ENCODE results near the gene EPHB2. TPM values are rescaled to one million over a fixed set of nuclear protein-coding genes. Genes with fewer than 3 reads are reported as not detected.
A peak's percentile ranks its signal among the peaks of the same experiment; 100 is the strongest.
"Not testable (repeated sequence)": the region's sequence is repeated elsewhere in the genome, so short reads cannot be mapped to it uniquely, and the experiment has no call there.

EPHB2 gene
- total RNA-seq, 1 donor from 2014 or later = 22.6 TPM

DNA sequence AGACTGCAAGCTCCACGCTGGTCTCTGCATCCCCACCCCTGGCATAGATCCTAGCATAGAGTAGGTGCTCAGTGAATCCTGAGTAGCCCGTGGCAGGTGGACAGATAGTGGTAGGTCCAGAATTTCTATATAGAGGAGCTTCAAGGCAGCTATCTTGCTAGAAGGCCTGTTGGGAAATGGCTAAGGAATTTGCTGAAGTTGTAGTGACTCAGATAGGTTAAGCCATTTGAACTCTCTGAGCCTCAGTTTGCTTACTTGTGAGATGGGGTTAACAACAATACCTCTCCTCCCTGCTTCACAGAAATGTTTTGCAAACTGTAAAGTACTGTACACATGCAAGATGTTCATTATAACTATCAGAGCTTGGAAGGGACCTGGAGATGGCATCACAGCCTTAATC is 23.4 kb upstream of the EPHB2 start:
- no peak for DNase-seq (ENCODE audit: low spot score)
- intact Hi-C loops (cut with DNase I) = no loop called here
- no peak for ATAC-seq

DNA sequence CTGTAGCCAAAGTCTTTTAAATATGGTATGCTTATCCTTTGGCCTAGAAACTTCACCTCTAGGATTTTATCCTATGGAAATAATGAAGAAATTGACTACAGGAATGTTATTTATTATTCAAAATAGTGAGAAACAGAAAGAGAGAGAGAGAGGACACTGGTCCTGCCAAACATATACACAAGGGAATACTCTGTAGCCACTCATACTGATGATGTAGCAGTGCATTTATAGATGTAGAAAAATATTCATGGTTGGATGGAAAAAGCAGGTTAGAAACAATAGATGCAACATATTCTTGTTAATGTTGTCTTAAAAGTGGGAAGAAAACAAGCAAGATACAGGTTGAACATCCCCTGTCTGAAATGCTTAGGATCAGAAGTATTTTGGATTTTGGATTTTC is 22.2 kb upstream of the EPHB2 start:
- intact Hi-C loops (cut with DNase I) = no loop called here
- DNase-seq (ENCODE audit: low spot score) (no peak), ATAC-seq (no peak)

DNA sequence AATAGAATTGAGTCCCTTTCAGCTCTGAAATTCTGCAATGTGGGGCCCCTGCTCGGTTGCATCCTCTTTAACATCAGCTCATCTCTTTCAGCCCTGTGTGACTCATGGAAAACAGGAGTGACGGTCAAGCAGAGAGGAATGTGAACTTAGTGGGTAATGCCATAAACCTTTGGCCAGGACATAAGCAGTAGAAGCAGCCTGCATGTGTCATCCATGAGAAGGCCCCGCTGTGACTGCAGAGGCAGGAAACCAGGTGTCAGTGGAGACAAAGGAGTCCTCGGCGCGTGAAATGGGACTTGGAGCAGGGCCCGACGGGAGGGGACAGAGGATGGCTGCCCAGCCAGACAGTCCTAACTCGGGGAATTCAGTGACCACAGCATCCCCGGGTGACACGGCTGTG is 21.1 kb upstream of the EPHB2 start:
- intact Hi-C loops (cut with DNase I) = no loop called here
- no peak for ATAC-seq
- no peak for DNase-seq (ENCODE audit: low spot score)

DNA sequence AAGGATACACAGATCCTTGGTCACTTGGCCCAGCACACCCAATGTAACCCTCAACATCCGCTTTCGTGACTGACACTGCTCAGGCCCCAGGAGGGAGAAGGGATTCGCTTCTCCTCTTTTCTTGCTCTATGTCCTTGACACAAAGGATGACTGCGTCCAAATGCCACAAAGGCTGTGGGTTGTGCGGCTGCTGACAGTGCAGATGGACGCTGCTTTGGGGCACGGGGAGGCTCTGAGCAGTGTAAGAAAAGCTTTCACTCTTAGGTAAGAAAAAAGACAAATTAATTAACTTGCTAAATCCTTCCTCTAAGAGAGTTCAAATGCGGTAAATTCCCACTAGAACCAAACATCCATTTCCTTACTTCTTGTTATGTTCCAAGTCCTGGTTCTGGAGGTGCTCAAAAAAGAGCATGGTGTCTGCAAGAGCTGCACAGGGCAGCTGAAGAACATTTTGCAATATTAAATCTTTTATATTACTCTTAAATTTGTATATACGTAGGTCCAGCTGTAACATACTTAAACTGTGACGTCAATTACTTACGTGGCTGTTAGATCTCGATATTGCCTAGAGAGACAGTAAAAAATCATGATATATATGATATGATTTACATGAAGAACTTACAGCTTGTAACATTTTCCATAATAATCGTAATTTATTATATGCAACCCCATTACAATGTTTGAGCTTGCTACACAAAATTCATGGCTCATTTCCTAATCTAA is 19.4 kb upstream of the EPHB2 start:
- no peak for ATAC-seq

DNA sequence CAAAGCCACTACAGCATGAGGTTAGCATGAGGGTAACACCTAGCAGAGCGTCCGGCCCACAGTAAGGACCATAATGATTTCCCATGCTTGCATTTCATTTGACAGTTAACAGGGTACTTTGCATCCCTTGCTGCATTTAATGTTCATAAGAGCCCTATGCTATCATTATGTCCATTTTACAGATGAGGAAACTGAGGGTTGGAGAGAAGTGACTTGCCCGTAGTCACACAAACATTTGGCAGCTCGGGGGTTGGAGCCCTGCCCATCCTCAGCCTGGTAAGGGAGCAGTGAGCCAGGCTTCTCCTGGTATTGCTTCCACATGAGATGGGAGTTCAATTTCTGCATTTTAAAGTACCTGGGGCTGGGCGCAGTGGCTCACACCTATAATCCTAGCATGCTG is 16.5 kb upstream of the EPHB2 start:
- intact Hi-C loops (cut with DNase I) = no loop called here
- ATAC-seq (no peak), DNase-seq (ENCODE audit: low spot score) (no peak)

More for the DNA sequence above, 19.4 kb upstream of the EPHB2 start:
- intact Hi-C loops (cut with DNase I) = no loop called here
- DNase-seq (ENCODE audit: low spot score) = no peak

DNA sequence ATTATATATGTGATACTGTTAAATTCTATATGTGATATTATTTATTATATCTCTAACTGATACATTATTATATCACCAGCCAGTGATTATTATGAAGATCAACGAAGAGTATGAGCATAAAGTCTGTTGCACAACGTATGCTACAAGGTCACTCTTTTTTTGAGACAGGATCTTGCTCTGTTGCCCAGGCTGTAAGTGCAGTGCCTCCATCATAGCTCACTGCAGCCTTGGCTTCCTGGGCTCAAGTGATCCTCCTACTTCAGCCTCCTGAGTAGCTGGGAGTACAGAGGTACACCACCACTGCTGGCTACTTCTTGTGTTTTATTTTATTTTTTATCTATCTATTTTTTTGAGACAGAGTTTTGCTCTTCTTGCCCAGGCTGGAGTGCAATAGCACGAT is 14.0 kb upstream of the EPHB2 start:
- no peak for ATAC-seq
- intact Hi-C loops (cut with DNase I) = no loop called here
- no peak for DNase-seq (ENCODE audit: low spot score)

DNA sequence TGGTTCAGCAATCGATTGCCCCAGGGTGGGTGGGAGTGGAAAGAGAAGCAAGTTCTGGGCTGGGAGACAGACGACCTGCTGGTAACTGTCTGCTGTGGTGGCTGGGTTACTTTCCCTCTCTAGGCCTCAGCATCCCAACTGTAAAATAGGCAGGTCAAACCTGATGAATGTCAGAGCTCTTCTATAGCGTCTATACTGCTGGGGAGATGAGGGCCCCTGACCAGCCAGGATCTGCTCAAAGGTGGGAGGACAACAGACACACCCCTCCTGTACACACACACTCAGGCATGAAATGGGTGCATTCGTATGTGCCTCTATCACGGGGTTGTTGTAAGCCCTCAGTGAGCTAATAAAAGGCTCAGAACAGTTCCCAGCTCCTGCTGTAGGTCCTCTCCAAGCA is 12.7 kb upstream of the EPHB2 start:
- no peak for ATAC-seq
- DNase-seq (ENCODE audit: low spot score) = no peak
- intact Hi-C loops (cut with DNase I) = no loop called here

DNA sequence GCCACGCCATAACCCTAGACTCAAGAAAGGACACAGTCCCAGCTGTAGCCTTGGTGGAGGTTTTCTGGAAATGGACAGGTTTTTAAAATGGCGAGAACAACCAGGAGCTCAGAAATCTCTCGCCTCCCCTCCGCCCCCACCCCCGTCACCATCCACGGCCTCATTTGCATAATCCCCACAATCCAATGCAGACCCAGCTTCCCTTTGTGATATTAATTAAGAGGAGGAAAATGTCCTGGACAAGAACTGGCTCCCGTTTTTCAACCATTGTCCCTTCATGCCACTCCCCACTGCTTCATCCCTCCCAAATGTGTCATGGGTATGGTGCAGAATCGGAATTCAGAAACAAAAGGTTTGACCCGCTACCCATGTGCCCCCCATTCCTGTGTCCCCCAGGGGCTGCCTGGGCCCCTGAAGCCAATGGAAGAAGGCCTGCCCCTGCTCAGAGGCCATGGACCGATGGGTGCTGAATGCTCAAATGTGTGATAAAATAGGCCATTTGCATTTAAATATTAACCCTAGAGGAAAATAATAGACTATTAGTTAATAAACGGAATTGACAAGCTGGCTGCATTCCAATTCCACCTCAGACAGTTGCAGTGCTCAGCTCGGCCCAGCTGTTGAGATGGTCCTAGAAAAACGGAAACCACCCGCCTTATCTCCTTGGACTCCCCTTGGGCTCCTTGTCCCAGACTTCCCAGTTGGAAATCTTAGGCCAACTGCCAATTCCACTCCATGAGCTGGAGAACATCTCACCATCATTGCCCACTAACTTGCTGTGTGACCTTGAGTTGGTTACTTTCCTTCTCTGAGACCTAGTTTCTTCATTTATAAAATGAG is 10.7 kb upstream of the EPHB2 start:
- intact Hi-C loops (cut with DNase I) = loop anchor here (10.0 kb wide), 1 partner anchor 165 kb away; no protein-coding TSS in a partner anchor
- DNase-seq (ENCODE audit: low spot score) = no peak
- ATAC-seq = no peak

DNA sequence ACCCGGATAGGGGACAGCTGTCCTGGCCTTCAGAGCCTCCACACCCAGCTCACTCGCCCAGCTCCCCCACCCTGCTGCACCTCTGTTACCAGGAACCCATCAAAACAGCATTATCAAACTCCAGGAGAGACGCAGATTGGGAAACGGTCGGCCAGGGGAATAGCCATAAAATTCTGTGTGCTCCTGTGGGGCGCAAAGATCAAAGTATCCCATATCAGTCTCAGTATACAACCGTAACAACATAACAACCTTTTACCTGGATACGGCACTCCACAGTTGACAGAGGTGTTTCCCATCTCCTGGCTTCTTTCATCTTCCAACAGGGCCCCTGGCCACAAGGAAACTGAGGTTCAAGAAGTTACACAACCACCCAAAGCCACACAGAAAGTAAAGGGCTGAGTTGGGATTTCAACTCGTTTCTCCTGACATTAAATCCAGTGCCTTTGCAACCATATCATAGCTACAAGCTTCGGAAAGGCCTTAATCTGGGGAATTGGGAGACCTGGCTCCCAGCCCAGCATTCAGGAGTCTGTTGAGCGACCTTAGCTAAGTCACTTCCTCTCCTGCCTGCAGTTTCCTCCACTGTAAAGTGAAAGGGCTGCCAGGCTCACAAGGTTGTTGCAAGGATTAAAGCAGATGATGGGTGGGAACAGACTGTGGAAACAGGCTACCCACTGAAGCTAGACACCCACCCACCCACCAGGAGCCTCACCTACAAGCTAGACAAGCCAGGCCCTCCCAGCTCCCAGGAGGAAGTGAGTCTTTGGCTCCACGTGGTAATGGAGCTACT is 8.1 kb upstream of the EPHB2 start:
- intact Hi-C loops (cut with DNase I) = loop anchor here (10.0 kb wide), 1 partner anchor 162 kb away; no protein-coding TSS in a partner anchor
- DNase-seq (ENCODE audit: low spot score) (no peak), ATAC-seq (no peak)

DNA sequence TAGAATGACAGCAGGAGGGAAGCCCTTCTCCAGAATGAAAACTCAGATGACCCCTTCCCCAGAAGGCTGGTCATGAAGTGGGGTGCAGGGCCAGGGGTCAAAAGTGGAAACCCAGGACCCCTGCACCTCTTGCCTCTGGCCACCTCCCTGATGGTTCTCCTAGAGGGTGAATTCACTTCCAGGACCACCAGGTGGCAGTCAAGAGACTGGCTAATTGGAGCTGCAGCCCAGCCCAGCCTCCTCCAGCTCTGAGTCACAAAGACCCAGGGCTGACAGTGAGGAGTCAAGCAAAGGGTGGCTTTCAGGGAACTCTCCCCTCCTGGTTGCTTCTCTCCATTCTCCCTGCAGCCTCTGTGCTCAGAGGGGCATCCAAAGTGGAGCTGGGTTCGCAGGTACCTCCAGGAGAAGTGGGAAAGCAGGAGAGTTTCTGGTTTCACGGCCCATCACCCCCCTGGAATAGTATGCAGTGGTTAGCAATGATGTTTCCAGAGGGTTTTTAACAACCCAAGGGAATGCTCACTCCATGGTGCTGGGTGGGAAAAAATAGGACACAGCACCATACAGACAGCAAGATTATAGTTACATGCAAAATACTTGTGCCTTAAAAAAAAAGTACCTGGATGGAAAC is 6.1 kb upstream of the EPHB2 start:
- DNase-seq (ENCODE audit: low spot score) (peak; percentile 94), ATAC-seq (peak; percentile 92)
- intact Hi-C loops (cut with DNase I) = loop anchor here (10.0 kb wide), 1 partner anchor 160 kb away; no protein-coding TSS in a partner anchor

DNA sequence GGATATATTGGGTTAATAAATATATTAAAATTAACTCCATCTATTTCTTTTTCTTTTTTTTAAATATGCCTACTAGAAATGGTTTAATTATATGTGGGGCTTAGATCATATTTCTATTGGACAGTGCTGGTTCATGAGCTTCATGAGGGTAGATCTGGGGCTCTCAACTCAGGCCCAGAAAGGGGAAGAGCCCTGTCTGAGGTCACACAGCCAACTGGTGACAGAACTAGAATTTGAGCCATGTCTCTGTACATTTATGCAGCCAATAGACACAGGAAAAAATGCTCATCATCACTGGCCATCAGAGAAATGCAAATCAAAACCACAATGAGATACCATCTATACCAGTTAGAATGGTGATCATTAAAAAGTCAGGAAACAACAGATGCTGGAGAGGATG is 5.1 kb upstream of the EPHB2 start:
- ATAC-seq (no peak), DNase-seq (ENCODE audit: low spot score) (no peak)
- intact Hi-C loops (cut with DNase I) = loop anchor here (10.0 kb wide), 1 partner anchor 159 kb away; no protein-coding TSS in a partner anchor

DNA sequence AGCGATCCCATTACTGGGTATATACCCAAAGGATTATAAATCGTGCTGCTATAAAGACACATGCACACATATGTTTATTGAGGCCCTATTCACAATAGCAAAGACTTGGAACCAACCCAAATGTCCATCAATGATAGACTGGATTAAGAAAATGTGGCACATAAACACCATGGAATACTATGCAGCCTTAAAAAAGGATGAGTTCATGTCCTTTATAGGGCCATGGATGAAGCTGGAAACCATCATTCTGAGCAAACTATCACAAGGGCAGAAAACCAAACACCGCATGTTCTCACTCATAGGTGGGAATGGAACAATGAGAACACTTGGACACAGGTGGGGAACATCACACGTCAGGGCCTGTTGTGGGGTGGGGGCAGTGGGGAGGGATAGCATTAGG is 4.5 kb upstream of the EPHB2 start:
- intact Hi-C loops (cut with DNase I) = loop anchor here (10.0 kb wide), 1 partner anchor 159 kb away; no protein-coding TSS in a partner anchor
- not testable (repeated sequence) for ATAC-seq; DNase-seq (ENCODE audit: low spot score)

DNA sequence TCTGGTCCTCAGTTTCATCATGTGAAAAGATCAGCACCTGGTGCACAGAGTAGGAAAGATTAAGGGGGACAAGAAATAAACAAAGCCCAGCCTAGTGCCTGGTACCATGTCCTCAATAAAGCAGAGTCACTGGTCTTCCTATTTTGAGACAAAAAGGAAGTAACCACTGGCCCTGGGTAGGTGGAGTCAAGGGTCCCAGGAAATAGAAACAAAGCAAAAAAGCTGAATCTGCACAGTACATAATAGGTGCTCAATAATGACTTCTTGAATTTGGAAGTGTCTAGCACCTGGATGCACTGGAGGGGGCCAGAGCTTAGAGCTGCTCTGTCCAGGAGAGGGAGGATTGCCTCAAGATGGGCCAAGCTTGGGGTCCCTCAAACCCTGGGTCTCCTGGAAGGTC is 1.9 kb upstream of the EPHB2 start:
- ATAC-seq = no peak
- no peak for DNase-seq (ENCODE audit: low spot score)
- intact Hi-C loops (cut with DNase I) = loop anchor here (10.0 kb wide), 1 partner anchor 156 kb away; no protein-coding TSS in a partner anchor

DNA sequence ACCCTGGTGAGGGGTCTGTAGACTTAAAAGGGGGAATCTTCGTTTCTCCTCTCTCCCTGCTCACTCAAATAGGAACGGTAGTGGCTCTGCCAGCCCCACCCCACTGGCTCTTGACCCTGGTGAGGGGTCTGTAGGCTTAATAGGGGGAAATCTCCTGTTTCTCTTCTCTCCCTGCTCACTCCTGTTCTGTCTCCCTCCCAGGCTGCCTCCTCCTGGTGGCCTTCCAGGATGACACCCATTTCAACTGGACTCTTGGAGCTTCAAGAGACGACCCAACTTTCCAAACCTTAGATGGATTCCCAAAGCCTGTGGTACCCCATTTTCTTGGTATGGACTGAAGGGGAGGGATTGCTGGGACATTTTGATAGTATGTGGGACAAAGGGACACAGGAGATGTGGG is 1.4 kb upstream of the EPHB2 start:
- ATAC-seq (no peak), DNase-seq (ENCODE audit: low spot score) (no peak)
- intact Hi-C loops (cut with DNase I) = loop anchor here (10.0 kb wide), 1 partner anchor 156 kb away; no protein-coding TSS in a partner anchor

DNA sequence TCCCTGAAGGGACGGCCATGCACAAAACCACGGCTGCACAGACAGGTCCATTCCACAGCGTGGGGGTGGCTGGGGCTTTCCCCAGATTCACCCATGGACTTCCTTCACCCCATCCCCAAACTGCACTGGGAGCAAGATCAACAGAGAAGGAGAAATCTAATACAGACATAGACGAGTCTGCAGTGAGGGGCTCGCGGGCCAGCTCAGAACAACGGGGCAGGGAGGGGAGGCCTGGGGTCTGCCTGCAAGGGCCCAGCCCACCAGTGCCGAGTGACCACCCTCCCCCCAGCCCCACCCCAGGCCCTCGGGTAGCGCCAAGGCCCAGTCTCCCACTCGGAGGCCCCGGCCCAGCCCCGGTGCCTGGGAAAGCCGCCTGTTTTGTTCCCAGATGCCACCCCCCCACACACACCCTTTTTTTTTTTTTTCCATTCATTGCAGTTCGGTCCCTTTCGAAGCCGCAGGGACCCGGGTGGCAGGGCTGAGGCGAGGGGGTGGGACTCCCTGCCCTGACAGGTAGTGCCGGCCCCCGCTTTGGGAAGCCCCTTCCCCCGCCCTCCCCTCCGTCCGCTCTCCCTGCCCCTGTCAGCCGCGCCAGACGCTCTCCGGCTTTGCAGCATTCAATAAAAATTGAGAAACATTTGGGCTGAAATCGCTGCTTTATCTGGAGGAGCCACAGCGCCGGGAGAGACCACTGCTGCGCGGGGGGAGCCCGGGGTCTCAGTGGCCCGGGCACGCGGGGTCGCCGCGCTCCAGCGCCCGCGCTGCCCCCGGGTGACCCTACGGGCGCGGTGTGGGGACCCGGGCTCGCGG is 543 bp upstream of the EPHB2 start:
- peak; percentile 84 for DNase-seq (ENCODE audit: low spot score)
- intact Hi-C loops (cut with DNase I) = loop anchor here (10.0 kb wide), 1 partner anchor 155 kb away; no protein-coding TSS in a partner anchor
- ATAC-seq = peak; percentile 73

DNA sequence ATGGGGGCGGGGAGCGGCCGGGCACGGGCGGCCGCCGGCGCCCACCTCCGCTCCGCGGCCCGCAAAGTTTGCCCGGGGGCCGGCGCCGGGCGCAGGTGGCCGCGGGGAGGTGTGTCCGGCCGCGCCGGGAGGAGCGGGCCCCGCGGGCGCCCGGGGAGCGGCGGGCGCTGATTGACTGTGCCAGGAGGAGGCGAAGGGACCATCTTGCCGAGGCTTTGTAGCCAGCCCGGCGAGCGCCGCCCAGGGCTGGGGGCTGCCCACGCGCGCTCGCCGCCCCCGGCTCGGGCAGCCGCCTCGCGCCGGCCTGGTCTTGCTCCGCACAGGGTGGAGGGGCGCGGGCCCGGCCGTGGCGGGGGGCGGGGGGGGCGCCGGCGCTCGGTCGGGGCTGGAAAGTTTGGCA is 432 bp downstream of the EPHB2 start:
- ATAC-seq = no peak
- no peak for DNase-seq (ENCODE audit: low spot score)
- intact Hi-C loops (cut with DNase I) = no loop called here

DNA sequence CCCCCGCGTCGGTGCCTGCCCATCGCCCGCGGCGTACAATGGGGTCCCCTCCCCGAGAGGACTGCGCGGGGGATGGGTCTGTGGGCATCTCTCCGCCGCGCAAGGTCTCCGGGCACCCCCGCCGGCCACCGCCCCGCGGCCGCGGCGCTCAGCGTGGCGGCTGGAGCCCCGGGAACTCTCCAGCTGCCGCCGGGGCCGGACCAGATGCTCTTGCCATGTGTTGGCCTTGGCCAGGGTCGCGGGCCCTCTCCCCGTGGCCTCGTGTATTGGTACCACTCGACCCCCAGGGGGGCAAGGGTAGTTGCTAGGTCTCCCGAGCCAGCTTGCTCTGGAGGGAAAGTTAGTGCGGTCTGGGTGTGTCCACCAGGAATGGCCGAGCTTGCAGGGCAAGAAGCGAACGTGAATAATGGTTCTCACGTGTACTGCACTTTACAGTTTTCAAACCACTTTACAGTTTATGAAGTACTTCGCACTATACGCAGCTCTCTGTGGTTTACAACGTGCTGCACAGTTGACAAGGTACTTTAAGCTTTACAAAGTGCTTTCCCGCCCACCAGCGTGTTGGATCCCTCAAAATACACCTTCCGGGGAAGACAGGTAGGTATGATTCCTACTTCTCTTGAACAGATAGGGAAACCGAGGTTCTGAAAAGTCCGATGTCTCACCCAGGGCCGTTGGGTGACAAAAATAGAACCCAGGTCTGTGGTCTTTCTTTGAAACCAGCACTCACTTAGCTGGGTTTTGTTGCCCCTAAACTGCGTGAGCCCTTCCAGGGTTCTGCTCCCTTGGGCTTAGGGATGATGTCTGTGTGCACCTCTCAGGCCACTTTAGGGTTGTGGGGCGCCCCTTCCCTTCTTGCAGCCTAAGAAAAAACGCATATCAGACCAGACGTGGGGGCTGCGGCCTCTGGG is 1.2 kb downstream of the EPHB2 start:
- ATAC-seq (peak; percentile 19), DNase-seq (ENCODE audit: low spot score) (no peak)
- intact Hi-C loops (cut with DNase I) = no loop called here

Measured in sciatic nerve (tissue), 2 donors.